Measurements from ENCODE around the gene ZNF787.

DNA sequence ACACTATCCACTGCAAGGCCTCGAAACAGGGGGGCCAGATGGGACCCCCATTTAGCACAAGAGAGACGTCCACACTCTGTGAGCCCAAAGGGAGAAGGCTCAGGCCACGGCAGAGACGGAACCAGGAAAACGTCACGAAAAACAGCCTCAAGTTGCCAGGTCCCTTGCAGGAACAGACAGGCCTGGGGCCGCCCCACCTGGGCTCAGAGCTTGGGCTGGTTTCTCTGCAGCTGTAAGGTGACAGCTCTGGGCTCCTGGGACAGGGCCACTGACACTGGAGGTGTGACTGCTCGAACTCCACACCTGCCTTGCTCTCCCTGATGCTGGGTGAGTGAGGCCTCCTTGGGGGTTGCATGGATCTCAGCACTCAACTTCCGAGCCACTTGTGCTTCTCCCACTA lies 3.2 kb downstream of the ZNF787 start:
- TF ChIP-seq POLR2A (IDR thresholded peaks at IDR 0.05; ENCODE audit: low read length) (no peak), EP300 (IDR thresholded peaks at IDR 0.05) (no peak), RAD21 (conservative IDR thresholded peaks at IDR 0.05 in 1 of 2, IDR thresholded peaks at IDR 0.05 in 1 of 2) (no peak), HDAC2 (IDR thresholded peaks at IDR 0.05) (no peak), CEBPB (IDR thresholded peaks at IDR 0.05) (no peak)
- TF ChIP-seq, protein P1, sequence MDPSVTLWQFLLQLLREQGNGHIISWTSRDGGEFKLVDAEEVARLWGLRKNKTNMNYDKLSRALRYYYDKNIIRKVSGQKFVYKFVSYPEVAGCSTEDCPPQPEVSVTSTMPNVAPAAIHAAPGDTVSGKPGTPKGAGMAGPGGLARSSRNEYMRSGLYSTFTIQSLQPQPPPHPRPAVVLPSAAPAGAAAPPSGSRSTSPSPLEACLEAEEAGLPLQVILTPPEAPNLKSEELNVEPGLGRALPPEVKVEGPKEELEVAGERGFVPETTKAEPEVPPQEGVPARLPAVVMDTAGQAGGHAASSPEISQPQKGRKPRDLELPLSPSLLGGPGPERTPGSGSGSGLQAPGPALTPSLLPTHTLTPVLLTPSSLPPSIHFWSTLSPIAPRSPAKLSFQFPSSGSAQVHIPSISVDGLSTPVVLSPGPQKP (IDR thresholded peaks at IDR 0.05; ENCODE audit: low read depth, low read length), result no peak
- TF ChIP-seq, protein P2, sequence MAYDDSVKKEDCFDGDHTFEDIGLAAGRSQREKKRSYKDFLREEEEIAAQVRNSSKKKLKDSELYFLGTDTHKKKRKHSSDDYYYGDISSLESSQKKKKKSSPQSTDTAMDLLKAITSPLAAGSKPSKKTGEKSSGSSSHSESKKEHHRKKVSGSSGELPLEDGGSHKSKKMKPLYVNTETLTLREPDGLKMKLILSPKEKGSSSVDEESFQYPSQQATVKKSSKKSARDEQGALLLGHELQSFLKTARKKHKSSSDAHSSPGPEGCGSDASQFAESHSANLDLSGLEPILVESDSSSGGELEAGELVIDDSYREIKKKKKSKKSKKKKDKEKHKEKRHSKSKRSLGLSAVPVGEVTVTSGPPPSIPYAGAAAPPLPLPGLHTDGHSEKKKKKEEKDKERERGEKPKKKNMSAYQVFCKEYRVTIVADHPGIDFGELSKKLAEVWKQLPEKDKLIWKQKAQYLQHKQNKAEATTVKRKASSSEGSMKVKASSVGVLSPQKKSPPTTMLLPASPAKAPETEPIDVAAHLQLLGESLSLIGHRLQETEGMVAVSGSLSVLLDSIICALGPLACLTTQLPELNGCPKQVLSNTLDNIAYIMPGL (CRISPR knock-in tag; IDR thresholded peaks at IDR 0.05; ENCODE audit: borderline replicate concordance), result no peak

All from A549 (cell line).